Left forelimb (tissue), 1 donor: Measurements from ENCODE around the gene CKM.
"Not testable (repeated sequence)": the region's sequence is repeated elsewhere in the genome, so short reads cannot be mapped to it uniquely, and the experiment has no call there.

Experiments
- DNase-seq: peaks from one replicate; pipeline ENCODE4 v3.0.0-alpha.2; 2018; ENCODE audit warnings: low spot score

CKM gene

GRCh38 chr19:45290381-45290931 lies 32.2 kb downstream of the CKM start:
- DNase-seq: no peak

DNA sequence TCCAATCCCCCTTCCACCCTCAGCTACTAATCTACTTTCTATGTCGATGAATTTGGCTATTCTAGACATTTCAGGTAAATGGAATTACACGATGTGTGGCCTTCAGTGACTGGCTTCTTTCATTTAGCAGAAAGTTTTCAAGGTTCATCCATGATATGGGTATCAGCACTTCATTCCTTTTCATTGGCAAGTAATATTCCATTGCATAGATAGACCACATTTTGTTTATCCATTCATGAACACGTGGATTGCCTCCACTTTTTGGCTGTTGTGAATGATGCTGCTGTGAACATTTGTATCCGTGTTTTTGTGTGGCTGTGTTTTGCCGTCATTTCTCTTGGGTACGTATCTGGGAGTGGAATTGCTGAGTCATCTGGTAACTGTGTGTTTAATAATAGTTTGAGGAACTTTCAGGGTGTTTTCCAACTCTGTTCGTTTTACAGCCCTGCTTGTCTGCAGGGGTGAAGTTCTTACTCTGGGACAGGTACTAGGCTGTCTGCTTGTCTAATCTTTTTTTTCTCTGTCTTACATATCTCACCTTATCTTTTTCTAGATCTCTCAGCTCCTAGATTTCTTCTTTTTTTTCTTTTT lies 39.1 kb downstream of the CKM start:
- no peak for DNase-seq

DNA sequence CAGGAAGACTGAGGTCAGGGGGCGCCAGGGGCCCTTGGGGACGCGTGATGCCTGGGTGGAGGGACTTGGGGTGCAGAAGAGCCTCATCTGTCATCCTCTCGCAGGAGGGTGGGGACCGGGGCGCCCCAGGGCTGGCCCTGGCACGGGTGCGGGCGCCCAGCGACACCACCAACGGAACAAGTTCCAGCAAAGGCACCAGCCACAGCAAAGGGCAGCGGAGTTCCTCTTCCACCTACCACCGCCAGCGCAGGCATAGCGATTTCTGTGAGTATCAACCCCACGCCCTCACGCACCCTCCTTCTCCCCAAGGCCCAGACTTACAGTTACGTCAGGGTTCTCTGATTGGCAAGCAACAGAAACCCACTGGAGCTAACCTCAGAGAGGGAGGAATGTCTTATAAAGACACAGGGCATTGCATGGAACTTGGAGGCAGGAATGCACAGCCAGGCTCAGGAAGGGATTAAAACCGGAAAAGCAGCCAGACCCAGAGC lies 42.2 kb downstream of the CKM start:
- no peak for DNase-seq

- DNase-seq: no peak
Measured at GRCh38 chr19:45279587-45280192, 43.0 kb downstream of the CKM start.

DNA sequence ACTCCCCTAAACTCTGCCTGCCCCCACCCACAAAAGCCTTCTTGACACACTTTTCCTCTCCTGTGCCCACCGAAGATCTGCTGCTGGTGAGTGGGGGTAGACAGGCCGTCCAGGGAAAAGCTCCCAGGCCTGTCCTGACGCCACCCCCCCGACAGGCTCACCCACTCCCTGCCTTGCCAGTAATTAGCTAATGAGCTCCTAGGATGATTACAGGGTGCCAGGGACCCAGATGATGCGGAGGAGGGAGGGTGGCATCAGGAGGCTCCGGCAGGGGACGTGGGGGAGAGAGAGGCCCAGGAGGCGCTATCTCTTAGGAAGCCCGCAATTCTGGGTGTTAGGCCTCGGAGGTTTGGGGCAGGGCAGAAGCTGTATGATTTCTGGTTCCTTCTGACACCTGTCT lies 44.6 kb downstream of the CKM start:
- DNase-seq: no peak

DNA sequence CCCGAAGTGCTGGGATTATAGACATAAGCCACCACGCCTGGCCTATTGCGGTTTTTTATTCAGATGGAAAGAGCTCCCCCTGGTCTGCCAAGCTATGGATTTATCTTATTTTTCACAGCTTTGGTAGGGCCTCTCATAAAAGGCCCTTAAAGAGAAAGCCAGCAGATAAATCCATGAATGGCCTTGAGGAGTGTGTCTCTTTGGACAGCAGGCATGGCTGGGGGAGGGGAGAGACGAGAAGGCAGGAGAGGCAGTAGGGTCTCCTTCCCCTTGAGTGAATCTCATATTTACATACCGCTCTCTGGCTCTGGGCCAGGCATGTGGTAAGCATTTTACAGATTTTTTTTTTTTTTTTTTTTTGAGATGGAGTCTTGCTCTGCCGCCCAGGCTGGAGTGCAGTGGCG lies 46.4 kb downstream of the CKM start:
- DNase-seq: no peak

GRCh38 chr19:45275370-45275971 lies 47.2 kb downstream of the CKM start:
- DNase-seq: no peak

GRCh38 chr19:45273521-45273855 lies 49.2 kb downstream of the CKM start:
- DNase-seq: no peak

GRCh38 chr19:45271735-45272108 lies 51.0 kb downstream of the CKM start:
- DNase-seq: no peak

GRCh38 chr19:45271098-45271734 lies 51.5 kb downstream of the CKM start:
- DNase-seq: no peak

DNA sequence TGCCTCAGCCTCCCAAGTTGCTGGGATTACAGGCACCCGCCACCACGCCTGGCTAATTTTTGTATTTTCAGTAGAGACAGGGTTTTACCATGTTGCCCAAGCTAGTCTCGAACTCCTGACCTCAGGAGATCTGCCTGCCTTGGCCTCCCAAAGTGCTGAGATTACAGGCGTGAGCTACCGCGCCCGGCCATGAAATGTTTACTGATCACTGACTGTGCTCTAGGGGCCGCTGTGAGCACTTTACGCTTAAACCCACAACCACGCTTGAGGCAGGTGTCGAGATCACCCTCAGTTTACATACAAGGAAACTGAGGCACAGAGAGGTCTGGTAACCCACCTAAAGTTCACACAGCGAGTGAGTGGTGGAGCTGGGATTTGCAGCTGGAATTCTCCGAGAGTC lies 52.7 kb downstream of the CKM start:
- not testable (repeated sequence) for DNase-seq

GRCh38 chr19:45267296-45267695 lies 55.4 kb downstream of the CKM start:
- DNase-seq: no peak

DNA sequence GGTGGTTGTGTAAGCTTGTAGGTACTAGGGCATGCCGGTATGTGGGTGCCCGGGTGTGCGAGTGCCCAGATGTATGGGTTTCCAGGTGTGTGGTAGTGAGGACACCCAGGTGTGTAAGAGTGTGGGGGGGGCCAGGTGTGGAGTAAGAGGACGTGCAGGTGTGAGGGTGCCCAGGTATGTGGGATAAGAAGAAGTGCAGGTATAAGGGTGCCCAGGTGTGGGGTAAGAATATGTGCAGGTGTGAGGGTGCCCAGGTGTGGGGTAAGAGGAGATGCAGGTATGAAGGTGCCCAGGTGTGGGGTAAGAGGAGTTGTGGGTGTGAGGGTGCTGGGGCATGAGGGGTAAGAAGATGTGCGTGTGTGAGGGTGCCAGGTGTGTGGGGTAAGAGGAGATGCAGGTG lies 57.3 kb downstream of the CKM start:
- DNase-seq: no peak

- no peak for DNase-seq
Measured at GRCh38 chr19:45264781-45265317, 57.8 kb downstream of the CKM start.

DNA sequence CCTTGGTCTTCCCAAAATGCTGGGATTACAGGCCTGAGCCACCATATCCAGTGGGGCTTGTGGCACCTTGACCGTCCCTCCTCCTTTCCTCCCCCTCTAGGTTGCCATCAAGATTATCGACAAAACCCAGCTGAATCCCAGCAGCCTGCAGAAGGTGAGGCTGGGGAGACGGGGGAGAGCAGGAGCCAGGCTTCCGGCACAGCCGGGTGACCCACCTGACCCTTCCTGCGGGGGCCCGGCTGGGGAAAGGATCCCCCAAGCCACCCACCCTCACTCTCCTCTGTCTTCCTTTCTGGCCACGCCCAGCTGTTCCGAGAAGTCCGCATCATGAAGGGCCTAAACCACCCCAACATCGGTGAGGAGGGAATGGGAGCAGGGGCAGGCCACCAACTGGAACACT lies 59.7 kb downstream of the CKM start:
- DNase-seq: no peak

DNA sequence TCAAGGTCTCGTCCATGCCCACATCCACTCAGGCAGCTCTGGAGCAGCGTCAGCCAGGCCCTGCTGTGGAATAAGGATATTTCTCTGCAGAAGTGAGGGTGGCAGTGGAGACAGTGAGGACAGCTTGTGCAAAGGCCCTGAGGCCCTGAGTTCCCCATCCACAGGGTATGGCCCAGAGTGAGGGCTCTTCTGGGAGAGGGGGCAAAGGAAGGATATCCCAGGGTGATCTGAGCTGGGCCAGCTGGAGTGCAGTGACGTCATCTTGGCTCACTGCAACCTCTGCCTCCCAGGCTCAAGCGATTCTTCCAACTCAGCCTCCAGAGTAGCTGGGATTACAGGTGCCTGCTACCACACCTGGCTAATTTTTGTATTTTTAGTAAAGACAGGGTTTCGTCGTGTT lies 60.1 kb downstream of the CKM start:
- DNase-seq: no peak

GRCh38 chr19:45258862-45259261 lies 63.8 kb downstream of the CKM start:
- DNase-seq: no peak

DNA sequence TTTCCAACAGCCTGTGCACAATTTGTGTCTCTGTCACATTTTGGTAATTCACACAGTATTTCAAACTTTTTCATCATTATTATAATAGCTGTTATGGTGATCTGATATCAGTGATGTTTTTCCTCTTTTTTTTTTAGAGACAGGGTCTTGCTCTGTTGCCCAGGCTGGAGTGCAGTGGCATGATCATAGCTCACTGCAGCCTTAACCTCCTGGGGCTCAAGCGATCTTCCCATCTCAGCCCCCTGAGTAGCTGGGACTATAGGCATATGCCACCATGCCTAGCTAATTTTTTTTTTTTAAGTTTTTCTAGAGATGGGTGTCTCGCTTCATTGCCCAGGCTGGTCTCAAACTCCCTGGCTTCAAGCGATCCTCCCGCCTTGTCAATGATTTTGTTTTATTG lies 65.8 kb downstream of the CKM start:
- no peak for DNase-seq
